H1 (cell line): ENCODE data around the gene SUSD1. TPM values are rescaled to one million over a fixed set of nuclear protein-coding genes. Genes with fewer than 3 reads are reported as not detected.

Source experiments
- CTCF ChIA-PET: fragments of 300-600 bp; sonication (Branson Sonifier 250); formaldehyde crosslinking; loops from one replicate; lab custom pipeline; 2021; ENCODE audit not compliant: partially characterized antibody; lab: Charles Lee
- POLR2A ChIA-PET: fragments of 300-600 bp; sonication (Branson Sonifier 250); formaldehyde crosslinking; loops from one replicate; lab custom pipeline; 2021; ENCODE audit warnings: inconsistent platforms; ENCODE audit not compliant: partially characterized antibody; lab: Charles Lee
- DNase-seq, 2 experiments: peaks; one replicate each; pipeline versions ENCODE4 v3.0.0 to v3.0.0-alpha.2; 2010 to 2022; ENCODE audit warnings: low spot score in 2 of 2, low read depth in 1 of 2, mixed read lengths in 1 of 2
- FAIRE-seq: peaks from 2 replicates; lab custom pipeline; 2011; peaks lifted over from hg19 to GRCh38; lab: Jason Lieb, UNC
- H2AFZ ChIP-seq: 2 replicates; pipeline ENCODE4 v1.8.1; 2012; ENCODE audit warnings: low read length, inconsistent platforms
- H2AK5ac ChIP-seq: 2 replicates; pipeline ENCODE4 v1.6.1; 2013; ENCODE audit warnings: low read depth, low read length
- H2BK120ac ChIP-seq: replicated peaks from 2 replicates; pipeline ENCODE3; 2013; ENCODE audit warnings: low read depth, low read length, inconsistent platforms
- H2BK12ac ChIP-seq: 2 replicates; pipeline ENCODE4 v1.6.1; 2013; ENCODE audit warnings: low read depth, low read length
- H2BK15ac ChIP-seq: 2 replicates; pipeline ENCODE4 v1.6.1; 2013; ENCODE audit warnings: low read length
- H2BK20ac ChIP-seq: 2 replicates; pipeline ENCODE4 v1.6.1; 2013; ENCODE audit warnings: low read length
- H2BK5ac ChIP-seq: 2 replicates; pipeline ENCODE4 v1.6.1; 2013; ENCODE audit warnings: low read depth, low read length
- H3K14ac ChIP-seq: 2 replicates; pipeline ENCODE4 v1.6.1; 2013; ENCODE audit warnings: inconsistent platforms; ENCODE audit not compliant: insufficient read length
- H3K18ac ChIP-seq: 2 replicates; pipeline ENCODE4 v1.6.1; 2013; ENCODE audit warnings: low read length; ENCODE audit errors: extremely low read depth
- H3K23ac ChIP-seq: 2 replicates; pipeline ENCODE4 v1.6.1; 2013; ENCODE audit warnings: inconsistent platforms; ENCODE audit not compliant: insufficient read length
- H3K23me2 ChIP-seq: 2 replicates; pipeline ENCODE4 v1.6.1; 2013; ENCODE audit warnings: low read depth, low read length
- H3K27ac ChIP-seq: 2 replicates; pipeline ENCODE4 v1.6.1; 2011; ENCODE audit warnings: low read depth, low read length, inconsistent platforms
- H3K27me3 ChIP-seq, 4 experiments: replicated peaks in 1 of 4; 1 replicate in 1 of 4; 2 replicates in 3 of 4; pipeline versions ENCODE4 v1.6.1 to v1.8.1; 2011 to 2013; ENCODE audit warnings: low read length in 3 of 4, mild to moderate bottlenecking in 3 of 4, inconsistent platforms in 2 of 4, mixed read lengths in 2 of 4, moderate library complexity in 1 of 4; ENCODE audit not compliant: control insufficient read depth in 3 of 4, insufficient read depth in 3 of 4; ENCODE audit errors: extremely low read depth in 1 of 4
- H3K36me3 ChIP-seq, 4 experiments: 2 replicates each; pipeline versions ENCODE4 v1.6.1 to v1.8.1; 2011 to 2013; ENCODE audit warnings: mild to moderate bottlenecking in 4 of 4, low read length in 3 of 4, moderate library complexity in 2 of 4, control low read depth in 1 of 4, inconsistent platforms in 1 of 4; ENCODE audit not compliant: insufficient read depth in 4 of 4, control insufficient read depth in 2 of 4
- H3K4ac ChIP-seq: replicated peaks from 2 replicates; pipeline ENCODE3; 2013; ENCODE audit warnings: low read length, low read depth, mixed read lengths, inconsistent platforms; ENCODE audit not compliant: insufficient read length
- H3K4me1 ChIP-seq, 4 experiments: replicated peaks in 1 of 4; 1 replicate in 1 of 4; 2 replicates in 3 of 4; pipeline versions ENCODE4 v1.6.1 to v1.8.1; 2011 to 2013; ENCODE audit warnings: low read length in 3 of 4, inconsistent platforms in 2 of 4, mixed read lengths in 1 of 4; ENCODE audit not compliant: insufficient read depth in 4 of 4, control insufficient read depth in 3 of 4
- H3K4me2 ChIP-seq, 2 experiments: 2 replicates each; pipeline versions ENCODE4 v1.6.1 to v1.8.1; 2011 to 2013; ENCODE audit warnings: low read depth in 2 of 2, low read length in 2 of 2, control low read depth in 1 of 2, inconsistent platforms in 1 of 2, mild to moderate bottlenecking in 1 of 2; ENCODE audit not compliant: insufficient read depth in 1 of 2
- H3K4me3 ChIP-seq, 4 experiments: fragments of 200-600, 300-600 bp in 1 of 4; sonication (generic), shearing (Covaris generic), sonication (Bioruptor Twin) in 1 of 4; 2 replicates each; pipeline versions ENCODE4 v1.5.1 to v1.8.1; 2011 to 2016; ENCODE audit warnings: low read length in 4 of 4, low read depth in 3 of 4, control low read depth in 2 of 4, inconsistent platforms in 2 of 4, mild to moderate bottlenecking in 2 of 4, mixed read lengths in 1 of 4, moderate library complexity in 1 of 4; ENCODE audit not compliant: insufficient read depth in 2 of 4; ENCODE audit errors: extremely low read depth in 1 of 4
- H3K56ac ChIP-seq: replicated peaks from 2 replicates; pipeline ENCODE3; 2013; ENCODE audit warnings: low read depth, mild to moderate bottlenecking, mixed read lengths, low read length, inconsistent platforms; ENCODE audit not compliant: insufficient read length
- H3K79me1 ChIP-seq: 2 replicates; pipeline ENCODE4 v1.6.1; 2013; ENCODE audit warnings: low read depth, low read length, control low read depth
- H3K79me2 ChIP-seq, 2 experiments: 2 replicates each; pipeline versions ENCODE4 v1.6.1 to v1.8.1; 2012 to 2013; ENCODE audit warnings: low read length in 2 of 2, mild to moderate bottlenecking in 2 of 2, inconsistent platforms in 1 of 2; ENCODE audit not compliant: insufficient read depth in 2 of 2, control insufficient read depth in 1 of 2
- H3K9ac ChIP-seq, 4 experiments: replicated peaks in 1 of 4; 1 replicate in 1 of 4; 2 replicates in 3 of 4; pipeline versions ENCODE4 v1.6.1 to v1.8.1; 2011 to 2013; ENCODE audit warnings: low read depth in 3 of 4, low read length in 3 of 4, control low read depth in 2 of 4, mild to moderate bottlenecking in 2 of 4, moderate library complexity in 2 of 4, inconsistent platforms in 1 of 4; ENCODE audit errors: extremely low read depth in 1 of 4
- H3K9me3 ChIP-seq, 2 experiments: 2 replicates each; pipeline versions ENCODE4 v1.6.1 to v1.8.1; 2012 to 2013; ENCODE audit warnings: mild to moderate bottlenecking in 2 of 2, moderate library complexity in 2 of 2, control low read depth in 1 of 2, inconsistent platforms in 1 of 2, low read depth in 1 of 2, low read length in 1 of 2, mixed read lengths in 1 of 2; ENCODE audit not compliant: insufficient read depth in 2 of 2
- H4K20me1 ChIP-seq, 2 experiments: replicated peaks in 1 of 2; 2 replicates each; pipeline versions ENCODE3 to v1.8.1; 2011 to 2013; ENCODE audit warnings: inconsistent platforms in 2 of 2, low read length in 2 of 2, mild to moderate bottlenecking in 1 of 2; ENCODE audit not compliant: insufficient read depth in 2 of 2, control insufficient read depth in 1 of 2
- H4K5ac ChIP-seq: 2 replicates; pipeline ENCODE4 v1.6.1; 2013; ENCODE audit warnings: low read length, low read depth, mixed read lengths, inconsistent platforms; ENCODE audit not compliant: insufficient read length
- H4K8ac ChIP-seq: 2 replicates; pipeline ENCODE4 v1.8.0; 2013; ENCODE audit warnings: mild to moderate bottlenecking, moderate library complexity, low read length, inconsistent platforms; ENCODE audit not compliant: insufficient read depth; ENCODE audit errors: extremely low read depth
- H4K91ac ChIP-seq: replicated peaks from 2 replicates; pipeline ENCODE3; 2013; ENCODE audit warnings: low read length, mixed read lengths, inconsistent platforms; ENCODE audit not compliant: insufficient read length
- BACH1 ChIP-seq: IDR thresholded peaks from 2 replicates; pipeline ENCODE4 v1.6.1; 2012; ENCODE audit warnings: low read length, improper control_type of control experiment
- BRCA1 ChIP-seq: IDR thresholded peaks from 2 replicates; pipeline ENCODE4 v1.6.1; 2012; ENCODE audit warnings: low read depth, low read length, improper control_type of control experiment
- CBX8 ChIP-seq: fragments of 300-800, 300-1000 bp; sonication (generic); IDR thresholded peaks from 2 replicates; pipeline ENCODE4 v1.7.1; 2016; ENCODE audit warnings: low read depth, low read length, borderline replicate concordance
- HDAC6 ChIP-seq: IDR thresholded peaks from one replicate; pipeline ENCODE4 v1.7.1; 2012; ENCODE audit warnings: low read depth, mild to moderate bottlenecking, inconsistent platforms, low read length, moderate library complexity
- JUND ChIP-seq: IDR thresholded peaks from 2 replicates; pipeline ENCODE4 v1.6.1; 2011; ENCODE audit warnings: mild to moderate bottlenecking, improper control_type of control experiment, low read length
- SAP30 ChIP-seq: fragments of 300-600 bp; sonication (generic); IDR thresholded peaks from 2 replicates; pipeline ENCODE4 v1.7.1; 2012; ENCODE audit warnings: low read length, moderate library complexity, mild to moderate bottlenecking, inconsistent platforms; ENCODE audit not compliant: insufficient read depth, insufficient replicate concordance
- SIN3A ChIP-seq, 2 experiments: IDR thresholded peaks in 1 of 2; conservative IDR thresholded peaks in 1 of 2; 2 replicates each; pipeline ENCODE4 v1.6.1; 2011 to 2012; ENCODE audit warnings: low read length in 2 of 2, improper control_type of control experiment in 1 of 2, low read depth in 1 of 2, mild to moderate bottlenecking in 1 of 2
- SRF ChIP-seq: IDR thresholded peaks from 2 replicates; pipeline ENCODE4 v1.6.1; 2011; ENCODE audit warnings: mild to moderate bottlenecking, low read depth, low read length, moderate library complexity
- TAF7 ChIP-seq: optimal IDR thresholded peaks from 2 replicates; pipeline ENCODE3; 2011; ENCODE audit warnings: low read depth, mild to moderate bottlenecking, inconsistent platforms, low read length, moderate library complexity, borderline replicate concordance
- TBP ChIP-seq: IDR thresholded peaks from 2 replicates; pipeline ENCODE4 v1.6.1; 2011; ENCODE audit warnings: low read depth, low read length, improper control_type of control experiment
- TCF12 ChIP-seq: IDR thresholded peaks from 2 replicates; pipeline ENCODE4 v1.6.1; 2011; ENCODE audit warnings: low read depth, mild to moderate bottlenecking, low read length
- YY1 ChIP-seq: IDR thresholded peaks from 2 replicates; pipeline ENCODE4 v1.6.1; 2011; ENCODE audit warnings: low read depth, mild to moderate bottlenecking, low read length
- WGBS, 2 experiments: shearing (Covaris generic) in 1 of 2; methylation state at CpG; one replicate each; pipeline versions ENCODE4 v1.1.6 to v1.1.7; 2013 to 2015; ENCODE audit warnings: low lambda C conversion rate in 2 of 2, mixed read lengths in 2 of 2, inconsistent platforms in 1 of 2, low coverage in 1 of 2, missing lambda C conversion rate in 1 of 2; ENCODE audit not compliant: insufficient replicate concordance in 2 of 2, insufficient coverage in 1 of 2, insufficient read length in 1 of 2; ENCODE audit errors: extremely low coverage in 1 of 2, missing lambda C conversion rate in 1 of 2; 5-methylcytosine and 5-hydroxymethylcytosine counted together
- polyA plus RNA-seq, 7 experiments: library from polyadenylated mRNA; depleted of rRNA in 3 of 7; stranded (reverse) in 5 of 7; unstranded in 2 of 7; fragments of >200 nt in 5 of 7; fragments of 200-250 nt in 2 of 7; gene quantifications; 1 replicate in 5 of 7; 2 replicates in 1 of 7; 4 replicates in 1 of 7; pipeline versions ENCODE4 v1.2.1 to v1.2.3, GENCODE V29; 2011 to 2013; ENCODE audit warnings: missing spikeins in 2 of 7, mixed read lengths in 2 of 7
- total RNA-seq: library from RNA; stranded (reverse); fragmentation: NEBNext Ultra II Directional; extraction: Animal tissue kit (Norgen Biotek cat#: 25700); gene quantifications from 2 replicates; pipeline ENCODE4 v1.2.1, GENCODE V29; 2021
- TF ChIP-seq, protein P1 (sequence below): IDR thresholded peaks from 2 replicates; pipeline ENCODE4 v1.6.1; 2012; ENCODE audit warnings: inconsistent platforms

SUSD1 gene
- total and polyA plus RNA-seq, 2 of the 8 experiments (the other 6 are each of a cell fraction or from before 2014, with no cell fraction given) = 2.8 to 7.2 TPM

DNA sequence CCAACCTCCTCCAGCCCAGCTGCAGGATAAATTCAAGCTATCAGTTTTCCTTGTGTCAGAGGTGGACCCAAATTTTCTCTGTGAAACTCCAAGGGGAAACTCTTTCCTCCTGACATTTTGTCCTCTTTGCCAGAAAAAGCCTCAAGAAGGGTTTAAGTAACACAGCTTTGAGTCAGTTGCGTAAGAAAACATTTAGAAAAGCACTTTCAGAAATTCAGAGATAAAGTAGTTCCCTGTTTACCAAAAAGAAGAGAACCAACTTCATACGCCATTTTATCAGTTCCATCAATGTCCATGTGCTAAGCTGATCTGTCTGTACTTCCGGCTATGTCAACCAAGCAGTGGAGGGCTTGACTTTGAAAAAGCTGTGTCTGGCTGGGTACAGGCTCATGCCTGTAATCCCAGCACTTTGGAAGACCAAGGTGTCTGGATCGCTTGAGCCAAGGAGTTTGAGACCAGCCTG, 19.9 kb upstream of the SUSD1 start:
- Histone ChIP-seq H3K4me1 (peaks cover 0 to 5% (median 3%) of the 10 kb centered on the region in 4 experiments; a peak in 4 of 7 replicates), H3K79me1 (no peaks in the 10 kb centered on the region), H3K4ac (no peak overlapping the region), H2AK5ac (no peak overlapping the region), H4K20me1 (no peaks in the 10 kb centered on the region), H3K18ac (no peak overlapping the region), H3K4me3 (no peak overlapping the region), H3K79me2 (no peaks in the 10 kb centered on the region), H4K91ac (no peak overlapping the region), H3K56ac (no peak overlapping the region), H3K23ac (no peak overlapping the region), H3K36me3 (no peaks in the 10 kb centered on the region), H3K27me3 (no peaks in the 10 kb centered on the region; a peak in 1 of 7 replicates), H3K27ac (no peak overlapping the region), H2AFZ (no peak overlapping the region), H3K9me3 (no peaks in the 10 kb centered on the region), H2BK20ac (no peak overlapping the region), H3K9ac (no peak overlapping the region), H3K4me2 (no peak overlapping the region), H4K8ac (no peak overlapping the region), H2BK120ac (no peak overlapping the region), H4K5ac (no peak overlapping the region), H2BK12ac (no peak overlapping the region), H2BK5ac (no peak overlapping the region), H3K14ac (no peak overlapping the region), H2BK15ac (no peak overlapping the region), H3K23me2 (no peaks in the 10 kb centered on the region)
- ChIA-PET CTCF (interaction anchor here (0.6 to 1.7 kb wide), 7 partner anchors 11 to 523 kb away, joined by 3 to 7 read pairs (median 3); no protein-coding TSS in a partner anchor), POLR2A (no interaction called here)
- TF ChIP-seq SAP30 = no peak
- no peak for TF ChIP-seq SRF
- TF ChIP-seq CBX8 = no peak
- no peak for TF ChIP-seq BACH1
- TF ChIP-seq, protein P1, sequence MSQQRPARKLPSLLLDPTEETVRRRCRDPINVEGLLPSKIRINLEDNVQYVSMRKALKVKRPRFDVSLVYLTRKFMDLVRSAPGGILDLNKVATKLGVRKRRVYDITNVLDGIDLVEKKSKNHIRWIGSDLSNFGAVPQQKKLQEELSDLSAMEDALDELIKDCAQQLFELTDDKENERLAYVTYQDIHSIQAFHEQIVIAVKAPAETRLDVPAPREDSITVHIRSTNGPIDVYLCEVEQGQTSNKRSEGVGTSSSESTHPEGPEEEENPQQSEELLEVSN = no peak
- TF ChIP-seq BRCA1 = no peak
- no peak for TF ChIP-seq TAF7
- no peak for TF ChIP-seq HDAC6
- TF ChIP-seq JUND = no peak
- TF ChIP-seq YY1 = no peak
- TF ChIP-seq TCF12 = no peak
- TF ChIP-seq SIN3A (conservative IDR thresholded peaks at IDR 0.05 in 1 of 2, IDR thresholded peaks at IDR 0.05 in 1 of 2; ENCODE audit: low read depth in 1 of 2, low read length in 2 of 2) = no peak
- no peak for TF ChIP-seq TBP
- FAIRE-seq = no peak
- WGBS, 2 experiments = 90% methylated on average over 4 of the region's 4 CpGs; no CpG with 5 or more reads in 1 of the 2 experiments
- no peak for DNase-seq
